Stimulated activated CD4-positive, alpha-beta T cell treated with anti-CD3 and anti-CD28 coated beads, Interleukin-2, amount 100 ng/mL, for 48 hours (primary cell): ENCODE data around the gene CERS2.
A peak's percentile ranks its signal among the peaks of the same experiment; 100 is the strongest.

ENCODE experiments used
- DNase-seq, 2 donors: peaks; one replicate each; pipeline ENCODE4 v3.0.0-alpha.2; 2020

CERS2 gene

DNA sequence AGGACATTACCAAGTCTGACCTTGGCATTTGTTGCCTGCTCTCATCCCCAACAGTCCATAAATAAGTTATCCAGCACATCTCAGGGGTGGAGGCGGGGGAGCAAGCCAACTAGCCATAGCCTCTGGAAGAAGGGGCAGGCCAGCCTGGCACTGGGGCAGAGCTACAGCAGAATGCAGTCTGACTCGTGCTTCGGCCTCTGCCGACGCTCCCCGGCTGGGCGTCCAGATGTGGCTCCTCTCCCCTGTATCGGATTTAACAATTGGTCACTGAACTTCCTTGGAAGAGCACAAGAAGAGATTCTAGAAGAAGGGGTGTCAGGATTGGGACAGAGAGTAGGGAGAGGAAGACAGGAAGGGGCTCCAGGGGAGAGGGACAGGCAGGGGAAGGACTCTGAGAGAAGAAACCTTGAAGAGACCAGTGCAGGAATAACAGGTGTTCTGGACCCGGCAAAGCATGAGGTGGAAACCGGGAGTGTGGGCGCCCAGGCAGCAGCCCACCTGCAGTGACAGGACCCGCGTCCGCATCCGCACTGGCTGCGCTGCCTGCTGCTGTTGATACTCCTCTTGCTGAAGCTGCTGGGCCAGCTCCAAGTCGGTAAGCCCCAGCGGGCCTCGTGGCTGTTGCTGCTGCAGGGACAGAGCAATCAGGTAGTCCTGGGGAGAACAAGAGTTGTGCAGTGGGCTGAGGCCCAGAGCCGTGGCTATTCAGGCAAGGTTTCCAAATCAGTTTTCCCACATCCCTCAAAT is 22.7 kb upstream of the CERS2 start:
- no peak for DNase-seq

DNA sequence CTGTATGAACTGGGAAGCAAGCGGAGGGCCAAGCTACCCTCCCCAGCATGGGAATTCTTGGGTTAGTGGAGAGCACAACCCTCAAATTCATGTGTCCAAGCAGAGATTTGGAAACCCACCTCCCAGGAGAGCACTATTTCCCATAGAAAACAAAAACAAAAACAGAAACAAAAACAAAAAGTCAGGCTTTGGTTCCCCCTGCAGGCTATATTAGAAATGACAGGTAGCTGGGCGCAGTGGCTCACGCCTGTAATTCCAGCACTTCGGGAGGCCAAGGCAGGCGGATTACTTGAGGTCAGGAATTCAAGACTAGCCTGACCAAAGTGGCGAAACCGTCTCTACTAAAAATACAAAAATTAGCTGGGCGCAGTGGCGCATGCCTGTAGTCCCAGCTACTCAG is 21.3 kb upstream of the CERS2 start:
- no peak for DNase-seq

DNA sequence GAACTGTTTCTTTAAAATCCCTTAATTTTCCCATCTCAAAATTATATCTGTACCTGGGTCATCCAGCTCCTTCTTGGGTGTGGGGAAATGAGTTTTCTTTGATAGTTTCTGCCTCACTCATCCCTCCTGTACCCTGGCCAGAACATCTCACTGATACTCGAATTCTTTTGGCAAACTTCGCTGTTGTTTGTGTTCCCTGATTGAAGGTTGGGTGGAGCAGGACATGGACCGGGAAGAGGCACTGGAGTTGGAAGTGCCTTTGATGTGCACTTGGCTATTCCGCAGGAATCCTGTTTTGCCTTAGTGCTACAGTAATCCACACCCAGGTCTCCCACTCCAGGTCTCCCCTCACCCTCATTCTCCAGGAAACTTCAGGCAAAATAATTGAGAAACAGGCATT is 20.8 kb upstream of the CERS2 start:
- DNase-seq = no peak

DNA sequence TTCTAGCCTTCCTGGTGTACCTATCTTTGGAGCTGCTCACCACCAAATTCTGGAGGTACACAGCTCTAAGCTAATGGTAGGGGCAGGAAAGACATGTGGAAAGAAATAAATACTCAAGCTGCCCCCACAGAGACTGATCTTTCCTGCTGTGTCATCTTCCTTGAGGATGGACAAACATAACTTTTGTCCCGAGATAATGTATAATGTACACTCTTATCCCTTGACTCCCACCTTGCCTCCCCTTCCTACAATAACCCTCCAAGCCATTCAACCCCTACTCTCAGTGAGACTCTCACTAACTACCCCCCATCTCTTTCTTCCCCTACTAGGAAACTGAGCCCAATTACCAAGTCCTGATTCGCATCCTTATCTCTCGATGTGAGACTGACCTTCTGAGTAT is 19.6 kb upstream of the CERS2 start:
- no peak for DNase-seq

DNA sequence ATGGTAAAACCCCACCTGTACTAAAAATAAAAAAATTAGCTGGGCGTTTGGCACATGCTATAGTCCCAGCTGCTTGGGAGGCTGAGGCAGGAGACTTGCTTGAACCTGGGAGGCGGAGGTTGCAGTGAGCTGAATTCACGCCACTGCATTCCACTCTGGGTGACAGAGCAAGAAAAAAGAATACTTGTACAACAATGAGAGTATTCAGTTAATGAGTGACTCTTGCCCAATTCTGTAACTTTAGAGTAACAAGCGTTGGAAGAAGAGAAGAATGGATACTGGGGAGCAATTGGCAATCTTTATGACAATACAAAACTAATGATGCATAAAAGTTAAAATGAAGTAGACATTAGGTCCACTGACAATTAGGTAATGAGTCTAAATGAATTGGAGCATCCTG is 18.0 kb upstream of the CERS2 start:
- DNase-seq = no peak

DNA sequence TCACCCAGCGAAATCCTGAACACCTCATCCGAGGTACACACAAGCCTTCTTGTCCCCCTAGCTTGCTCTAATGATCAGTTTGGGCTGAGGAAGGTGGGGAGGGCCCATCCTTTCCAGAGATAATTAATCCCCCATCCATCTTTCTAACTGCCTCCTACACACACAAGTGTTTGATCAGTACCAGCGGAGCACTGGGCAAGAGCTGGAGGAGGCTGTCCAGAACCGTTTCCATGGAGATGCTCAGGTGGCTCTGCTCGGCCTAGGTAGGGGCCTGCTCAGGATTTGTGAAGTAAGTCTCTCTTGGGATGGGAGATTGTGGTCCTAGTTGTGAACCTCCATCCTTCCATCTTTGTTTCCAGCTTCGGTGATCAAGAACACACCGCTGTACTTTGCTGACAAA is 13.3 kb upstream of the CERS2 start:
- DNase-seq = no peak

DNA sequence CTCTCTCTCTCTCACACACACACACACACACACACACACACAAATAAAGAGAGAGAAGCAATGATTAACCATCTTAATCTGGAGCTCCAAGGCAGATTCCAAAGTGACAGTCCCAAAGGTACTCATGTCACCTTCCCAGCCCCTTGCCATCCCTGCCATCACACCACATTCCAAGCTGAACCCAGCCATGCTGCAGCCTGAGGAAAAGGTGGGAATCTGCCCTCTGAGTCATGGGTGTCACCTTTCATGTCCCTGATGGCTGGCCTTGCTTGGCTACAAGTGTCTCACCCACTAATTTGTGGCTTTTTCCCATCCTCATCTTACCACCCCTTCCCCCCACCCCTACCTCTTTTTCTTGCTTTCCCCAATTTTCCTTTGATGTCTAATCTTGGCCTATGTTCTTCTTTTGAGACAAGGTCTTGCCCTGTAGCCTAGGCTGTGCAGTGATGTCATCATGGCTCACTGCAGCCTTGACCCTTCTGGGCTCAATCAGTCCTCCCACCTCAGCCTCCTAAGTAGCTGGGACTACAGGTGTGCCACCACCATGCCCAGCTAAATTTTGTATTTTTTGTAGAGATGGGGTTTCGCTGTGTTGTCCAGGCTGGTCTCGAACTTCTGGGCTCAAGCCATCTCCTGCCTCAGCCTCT is 10.7 kb upstream of the CERS2 start:
- no peak for DNase-seq

DNA sequence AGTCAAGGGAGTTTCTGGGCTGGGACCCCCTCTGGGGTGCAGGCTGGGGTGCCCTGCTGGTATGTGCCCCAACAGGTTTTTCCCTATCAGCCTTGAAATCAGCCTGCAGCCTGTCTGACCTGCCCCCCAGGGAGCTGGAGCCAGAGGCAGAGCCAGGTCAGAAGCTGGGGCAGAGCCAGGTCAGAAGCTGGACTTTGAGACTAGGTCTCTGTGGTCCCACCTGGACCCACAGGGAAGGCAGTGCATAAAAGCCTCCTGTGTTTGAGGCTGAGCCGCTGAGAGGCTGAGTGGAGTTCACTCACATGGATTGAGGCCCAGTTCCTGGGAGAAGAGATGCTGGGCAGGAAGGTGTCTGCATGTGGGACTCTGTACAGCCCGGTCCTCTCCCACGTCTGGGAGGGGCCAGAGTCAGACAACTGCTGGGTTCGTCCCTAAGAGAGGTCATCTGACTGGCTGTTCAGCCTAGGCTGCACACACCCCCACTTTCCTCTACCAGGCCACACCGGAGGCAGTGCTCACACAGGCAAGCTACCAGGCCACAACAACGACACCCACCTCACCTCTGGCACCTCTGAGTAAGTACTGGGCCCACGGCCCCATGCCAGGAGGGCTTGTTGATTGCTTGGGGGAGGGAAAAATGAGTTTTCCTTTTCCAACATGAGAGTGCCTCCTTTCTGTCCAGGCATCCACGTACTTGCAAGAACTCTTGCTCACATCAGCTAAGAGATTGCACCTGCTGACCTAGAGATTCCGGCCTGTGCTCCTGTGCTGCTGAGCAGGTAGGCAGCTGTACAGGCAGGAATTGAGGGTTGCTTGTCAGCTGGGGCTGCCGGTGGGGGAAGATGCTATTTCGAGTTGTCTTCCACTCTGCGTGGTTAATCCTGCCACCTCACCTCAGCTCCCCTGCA is 7.4 kb upstream of the CERS2 start, which contains the start of gene ANXA9:
Gene ANXA9 (plus strand): TSS at position 488 of the 908 bp plus-strand sequence. CDS start 814 bp downstream, outside the sequence.
- no peak for DNase-seq

DNA sequence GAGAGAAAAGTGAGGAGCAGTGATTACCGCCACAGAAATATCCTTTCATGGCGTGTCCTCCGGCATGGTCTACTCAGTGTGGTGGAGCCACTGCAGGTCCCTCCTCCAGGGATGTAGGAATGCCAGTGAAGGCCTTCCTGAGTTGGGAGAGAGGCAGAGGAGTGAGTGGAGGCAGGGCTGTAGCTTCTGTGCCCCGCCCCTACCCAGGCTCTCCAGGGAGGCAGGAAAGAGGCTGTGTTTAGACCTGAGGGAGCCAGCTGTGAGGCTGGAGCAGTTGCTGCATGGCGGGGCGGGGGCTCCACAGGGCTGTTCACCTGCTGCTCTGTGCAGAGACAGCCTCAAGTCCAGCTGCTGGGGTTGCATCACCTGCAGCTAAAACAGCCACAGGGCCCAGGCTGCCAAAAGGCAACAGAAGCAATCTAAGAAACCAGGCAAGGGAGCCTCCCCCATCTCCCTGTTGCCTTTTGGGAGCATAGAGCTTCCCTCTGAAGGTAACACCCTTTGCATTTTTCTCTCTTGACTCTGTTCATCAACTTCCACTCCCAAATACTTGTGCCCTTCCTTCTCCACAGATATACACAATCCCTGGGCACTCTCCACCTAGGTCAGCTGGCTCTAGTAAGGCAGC is 6.7 kb upstream of the CERS2 start:
- no peak for DNase-seq

DNA sequence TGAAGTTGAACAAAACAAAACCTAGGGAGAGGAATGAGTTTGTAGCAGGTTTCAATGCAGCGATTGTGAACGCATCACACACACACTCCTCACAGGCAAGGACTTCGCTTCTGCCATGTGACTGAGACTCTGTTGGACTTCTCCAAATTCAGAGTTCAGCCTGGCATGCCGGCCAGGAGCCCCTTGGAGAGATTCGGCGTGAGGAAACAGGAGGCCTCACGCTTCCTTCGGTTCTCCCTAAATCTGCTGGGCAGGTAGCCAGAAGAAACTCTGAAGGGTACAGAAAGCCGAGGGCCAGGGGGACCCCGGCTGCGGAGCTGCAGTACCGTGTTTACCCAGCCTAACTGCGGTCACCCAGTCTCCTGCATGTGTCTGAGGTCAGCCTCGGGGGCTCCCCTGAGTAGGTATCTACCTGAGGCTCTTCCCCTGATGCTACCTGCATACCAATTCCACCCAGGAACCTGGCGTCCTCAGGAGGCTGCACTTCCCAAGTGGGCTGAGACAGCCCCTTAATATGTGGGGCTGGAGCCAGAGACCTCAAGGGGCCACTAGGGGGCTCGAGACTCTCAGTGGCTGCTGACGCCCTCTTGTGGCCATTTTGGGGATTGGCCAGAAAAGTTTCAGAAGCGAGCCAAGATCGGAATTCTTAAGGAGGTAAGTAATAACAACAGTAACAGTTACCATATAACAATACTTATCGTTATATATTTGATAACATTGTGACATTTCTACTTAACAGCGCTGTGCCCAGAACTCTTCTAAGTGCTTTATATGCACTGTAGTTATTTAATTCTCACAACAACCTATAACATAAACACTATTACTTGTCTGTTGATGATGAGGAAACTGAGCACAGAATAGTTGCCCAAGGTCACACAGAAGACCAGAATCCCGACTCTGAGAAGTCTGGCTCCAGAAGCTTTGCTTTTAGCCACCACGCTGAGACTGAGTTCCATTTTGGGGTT is 4.7 kb upstream of the CERS2 start:
- DNase-seq = peak; percentile 89 to 90

DNA sequence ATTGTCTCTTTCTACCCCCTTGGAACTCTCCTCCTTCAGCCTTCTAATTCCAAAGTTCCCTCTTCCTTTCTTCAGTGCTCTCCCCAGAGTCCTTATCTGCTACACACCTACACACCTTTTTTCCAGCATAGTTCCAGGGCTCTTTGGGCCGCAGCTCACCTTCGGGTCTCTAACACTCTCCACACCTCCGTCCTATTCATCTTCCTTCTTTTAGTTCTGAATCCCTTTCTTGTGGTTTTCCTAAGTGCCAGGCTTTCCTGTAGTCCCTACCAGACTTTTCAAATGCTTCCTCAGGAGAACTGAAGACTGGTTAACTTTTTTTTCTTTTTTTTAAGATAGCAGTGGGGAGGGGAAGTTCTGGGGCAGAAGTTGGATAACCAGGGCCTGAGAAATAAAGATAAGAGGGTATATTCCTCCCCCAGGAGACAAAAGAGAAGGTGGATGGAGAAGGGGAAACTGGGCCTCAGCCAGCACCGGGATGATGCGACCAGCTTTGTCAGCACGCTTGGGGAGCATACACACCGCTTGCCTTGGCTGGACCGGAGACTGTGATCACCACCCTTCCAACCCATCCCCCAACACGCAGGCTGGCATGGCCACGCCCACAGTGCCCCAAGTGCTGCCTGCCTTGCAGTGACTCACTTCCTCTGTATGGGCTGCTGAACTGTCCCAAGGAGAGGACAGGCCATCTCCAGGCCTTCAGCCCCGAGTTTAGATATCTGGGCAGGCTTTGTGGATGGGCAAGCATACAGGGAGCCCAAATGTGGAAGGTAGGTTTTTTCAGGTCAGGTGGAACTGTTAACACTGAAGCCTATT is 2.5 kb upstream of the CERS2 start:
- DNase-seq = peak; percentile 62 to 67

DNA sequence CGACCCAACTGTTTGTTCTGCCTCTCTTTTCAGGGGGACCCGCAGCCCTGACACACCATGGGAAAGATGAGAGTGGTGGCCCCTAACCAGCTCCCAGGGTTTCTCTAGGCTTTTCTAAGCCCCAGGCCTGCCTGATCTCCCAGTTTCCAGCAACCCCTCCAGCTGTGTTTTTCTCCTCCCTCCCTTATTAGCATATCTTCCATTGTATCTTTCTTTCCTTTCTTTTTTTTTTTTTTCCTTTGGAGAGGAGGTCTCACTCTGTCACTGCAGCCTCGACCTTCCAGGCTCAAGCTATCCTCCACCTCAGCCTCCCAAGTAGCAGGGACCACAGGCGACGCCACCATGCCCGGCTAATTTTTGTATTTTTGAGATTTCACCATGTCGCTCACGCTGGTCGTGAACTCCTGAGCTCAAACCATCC is 1.8 kb upstream of the CERS2 start:
- no peak for DNase-seq

DNA sequence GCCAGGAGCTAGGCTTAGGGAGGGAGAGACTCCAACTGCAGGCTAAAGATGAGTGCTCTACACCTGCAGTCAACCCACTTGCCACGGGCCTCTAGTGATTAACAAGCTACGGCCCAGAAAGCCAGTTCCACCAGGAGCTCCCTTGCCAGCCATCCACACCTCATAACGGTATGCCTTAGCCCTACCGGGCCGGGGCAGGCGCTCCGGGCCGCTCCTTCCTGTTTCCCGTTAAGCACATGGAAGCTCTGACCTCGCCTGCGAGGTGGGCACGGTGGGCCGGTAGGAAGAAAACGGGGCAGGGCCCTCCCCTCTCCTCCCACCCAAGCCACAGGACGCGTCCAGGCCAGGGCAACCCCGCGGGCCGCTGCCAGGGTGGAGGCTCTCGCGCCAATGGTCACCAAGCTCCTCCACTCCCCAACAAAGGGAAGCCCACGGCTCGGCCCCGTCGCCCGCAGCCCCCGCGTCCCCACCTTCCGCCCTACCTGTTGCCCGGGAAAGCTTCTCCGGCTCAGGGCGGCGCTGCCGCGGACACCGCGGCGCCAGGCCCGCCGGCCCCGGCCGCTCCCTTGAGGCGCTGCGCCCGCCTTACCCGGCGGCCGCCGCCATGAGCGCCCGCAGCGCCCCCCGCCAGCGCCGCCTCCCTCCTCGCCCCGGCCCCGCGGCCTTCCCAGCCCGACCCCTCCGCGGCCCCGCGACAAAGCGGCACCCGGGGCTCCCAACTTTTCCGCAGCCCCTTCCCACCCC is 627 bp downstream of the CERS2 start:
- peak; percentile 29 to 44 for DNase-seq

DNA sequence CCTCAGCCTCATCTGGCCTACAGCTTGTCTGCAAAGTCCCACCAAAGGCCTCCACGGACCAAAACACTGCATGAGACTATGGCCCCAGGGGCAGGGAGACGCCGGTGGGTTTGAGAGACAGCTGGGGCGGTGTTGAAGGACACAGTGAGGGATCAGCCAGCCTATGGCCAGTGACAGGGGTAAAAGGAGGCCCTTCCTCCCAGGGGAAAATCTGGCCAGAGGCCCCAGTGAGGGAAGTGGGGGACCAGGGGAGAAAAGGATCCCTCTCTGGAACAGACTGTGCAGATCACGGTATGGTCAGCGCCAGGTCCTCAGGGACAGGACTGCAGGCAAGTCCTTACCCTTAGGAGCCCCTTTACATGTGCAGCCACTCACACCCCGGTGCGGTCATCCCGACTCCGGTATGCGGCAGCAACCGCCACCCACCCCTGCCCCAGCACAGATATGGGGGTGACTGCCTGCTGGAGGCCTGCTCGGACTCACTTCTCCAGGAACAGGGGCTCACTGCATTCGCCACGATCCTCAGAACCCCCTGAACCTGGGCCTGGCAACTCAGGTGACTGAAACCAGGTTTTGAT is 1.3 kb downstream of the CERS2 start:
- DNase-seq = peak; percentile 10 to 16

DNA sequence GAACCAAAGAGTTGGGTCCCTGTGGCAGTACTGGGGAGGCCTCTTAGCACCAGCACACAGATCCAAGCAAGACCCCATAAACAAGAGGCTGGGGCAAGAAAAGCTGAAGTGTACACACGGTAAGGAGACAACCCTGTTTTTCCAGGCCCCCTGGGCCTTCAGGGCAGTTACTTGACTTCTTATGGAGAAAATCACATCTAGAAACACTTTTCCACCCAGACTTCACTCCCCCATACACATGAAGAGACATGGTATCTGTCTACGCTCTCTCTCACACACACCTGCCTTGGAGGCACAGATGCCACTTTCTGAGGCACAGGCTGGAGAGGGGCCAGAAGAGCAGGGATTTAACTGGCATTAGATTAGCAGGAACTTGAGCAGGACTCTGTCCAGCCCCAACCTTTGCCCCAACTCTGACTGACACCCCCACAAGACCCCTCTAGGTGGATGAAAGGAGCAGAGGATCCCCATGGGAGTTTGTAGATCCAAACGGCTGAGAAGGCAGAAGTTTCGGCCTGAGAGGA is 2.2 kb downstream of the CERS2 start:
- DNase-seq = no peak

DNA sequence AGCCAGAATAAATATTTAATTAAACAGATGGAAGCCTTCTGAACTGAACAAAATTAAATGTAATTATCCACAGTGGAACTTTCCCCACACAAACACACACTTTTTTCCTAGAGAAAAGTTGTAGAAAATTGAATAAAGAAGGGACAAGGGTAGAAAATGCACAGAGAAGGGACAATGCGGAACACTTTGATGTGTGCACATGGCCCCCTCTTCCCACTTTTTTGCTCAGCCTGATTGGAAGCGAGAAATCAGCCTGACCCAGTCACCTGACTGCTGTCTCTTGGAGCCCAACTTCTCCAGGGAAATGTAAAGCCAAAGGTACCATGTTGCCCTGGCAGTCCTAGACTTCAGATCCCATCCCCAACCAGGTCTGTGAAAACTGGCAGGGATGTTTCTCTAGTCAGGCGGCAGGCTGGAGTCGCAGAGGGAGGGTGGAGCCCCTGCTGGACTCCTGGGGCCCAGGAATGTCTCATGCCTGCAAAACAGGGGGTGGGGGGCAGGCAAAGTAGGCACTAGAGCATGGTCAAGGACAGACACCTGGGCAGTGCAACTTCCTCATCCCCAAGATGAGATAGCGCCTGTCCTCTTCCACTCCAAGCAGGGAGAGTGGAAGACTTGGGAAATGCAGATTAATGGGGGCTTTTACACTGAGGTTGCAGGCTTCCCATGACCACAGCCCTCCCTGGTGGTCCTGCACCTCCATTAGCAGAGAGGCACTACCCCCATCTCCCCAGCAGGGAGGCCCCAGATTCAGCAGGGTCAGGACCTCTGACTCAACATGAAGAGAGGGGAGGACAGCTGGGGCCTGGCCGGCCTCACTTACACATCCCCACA is 2.8 kb downstream of the CERS2 start:
- DNase-seq = no peak

DNA sequence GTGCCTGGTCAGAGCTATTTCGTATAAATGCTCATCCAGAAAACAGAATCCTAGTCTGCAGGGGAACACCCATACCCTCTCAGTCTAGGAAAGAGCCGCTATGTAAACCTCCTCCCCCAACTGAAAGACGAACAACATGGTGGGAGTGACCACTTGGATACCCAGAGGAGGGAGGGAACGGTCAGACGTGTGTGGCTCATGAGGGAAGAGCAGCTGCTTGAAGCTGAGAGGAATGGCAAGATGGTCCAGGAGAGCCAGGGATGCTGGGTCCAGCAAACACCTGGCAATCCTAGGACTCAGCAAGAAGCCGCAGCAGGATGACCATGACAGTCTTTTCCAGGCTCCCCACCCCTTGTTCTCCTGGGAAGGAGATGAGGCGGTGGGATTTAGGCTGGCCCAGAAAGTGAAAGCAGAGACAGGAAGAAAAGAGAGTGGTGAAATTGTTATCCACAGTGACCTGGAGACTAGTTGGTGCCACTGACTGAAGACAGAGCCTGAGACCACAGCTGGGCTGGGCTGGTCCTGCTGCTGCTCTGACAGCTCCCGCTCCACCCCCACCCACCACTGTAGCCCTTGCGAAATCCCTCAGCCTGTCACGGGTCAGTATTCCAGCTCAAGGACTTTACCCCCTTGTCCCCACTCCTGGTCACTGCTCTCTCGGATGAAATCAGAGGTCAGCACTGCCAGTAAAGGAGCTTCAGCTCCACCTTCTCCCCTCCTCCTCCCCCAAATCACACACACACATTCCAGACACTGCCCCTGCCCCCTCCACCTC is 3.6 kb downstream of the CERS2 start:
- no peak for DNase-seq

DNA sequence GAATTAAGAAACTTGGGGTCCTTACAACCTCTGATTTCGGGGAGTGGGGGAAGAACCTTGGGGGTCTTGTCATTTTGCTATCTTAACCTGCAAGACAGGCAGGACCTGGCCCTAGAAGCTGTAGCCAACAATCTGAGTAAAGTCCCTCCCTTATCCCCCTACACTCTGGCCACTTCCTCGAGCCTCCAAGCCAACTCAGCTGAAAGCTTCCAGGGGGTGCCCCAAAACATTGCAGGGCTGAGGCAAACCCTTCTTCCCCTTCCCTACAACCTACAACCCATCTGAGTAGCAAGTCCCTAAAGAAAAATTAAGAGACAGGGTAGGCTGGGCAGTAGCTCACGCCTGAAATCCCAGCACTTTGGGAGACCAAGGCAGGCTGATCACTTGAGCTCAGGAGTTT is 5.0 kb downstream of the CERS2 start:
- no peak for DNase-seq
